ENCODE measurements around the gene S1PR4. TPM values are rescaled to one million over a fixed set of nuclear protein-coding genes. Genes with fewer than 3 reads are reported as not detected.

The S1PR4 gene
- total and polyA plus RNA-seq, 4 donors = 7.3 to 40.5 (median 16.8) TPM

DNA sequence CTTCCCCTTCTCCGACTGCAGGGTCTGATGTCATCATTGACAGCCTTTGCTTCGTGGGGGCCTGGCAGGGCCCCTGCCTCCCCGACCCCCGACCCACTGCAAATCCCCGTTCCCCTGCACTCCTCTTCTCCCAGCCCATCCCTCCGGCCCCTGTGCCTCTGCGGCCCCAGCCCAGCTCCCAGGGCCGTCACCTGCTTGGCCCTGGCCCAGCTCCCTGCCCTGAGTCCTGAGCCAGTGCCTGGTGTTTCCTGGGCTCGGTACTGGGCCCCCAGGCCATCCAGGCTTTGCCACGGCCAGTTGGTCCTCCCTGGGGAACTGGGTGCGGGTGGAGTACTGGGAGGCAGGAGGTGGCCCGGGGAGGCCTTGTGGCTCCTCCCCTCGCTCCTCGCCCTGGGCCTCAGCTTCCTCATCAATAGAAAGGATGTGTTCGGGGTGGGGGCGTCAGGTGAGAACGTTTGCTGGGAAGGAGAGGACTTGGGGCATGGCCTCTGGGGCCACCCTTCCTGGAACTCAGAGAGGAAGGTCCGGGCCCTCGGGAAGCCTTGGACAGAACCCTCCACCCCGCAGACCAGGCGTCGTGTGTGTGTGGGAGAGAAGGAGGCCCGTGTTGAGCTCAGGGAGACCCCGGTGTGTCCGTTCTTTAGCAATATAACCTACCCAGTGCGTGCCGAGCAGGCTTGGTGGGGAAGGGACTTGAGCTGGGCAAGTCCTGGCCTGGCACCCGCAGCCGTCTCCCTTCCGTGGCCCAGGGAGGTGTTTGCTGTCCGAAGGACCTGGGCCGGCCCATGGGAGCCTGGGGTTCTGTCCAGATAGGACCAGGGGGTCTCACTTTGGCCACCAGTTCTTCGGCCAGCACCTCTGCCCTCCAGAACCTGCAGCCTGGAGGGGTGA lies 30.0 kb downstream of the S1PR4 start:
- Histone ChIP-seq H3K4me3 (no peak overlapping the region), H3K27me3 (ENCODE audit: control insufficient read depth in 3 of 3, insufficient read depth in 3 of 3, low read length in 2 of 3) (no peaks in the 10 kb centered on the region), H3K36me3 (ENCODE audit: control insufficient read depth in 4 of 4, insufficient read depth in 4 of 4, low read length in 4 of 4) (peaks cover 0 to 50% (median 3%) of the 10 kb centered on the region in 4 donors), H3K27ac (ENCODE audit: low read depth in 1 of 2, low read length in 1 of 2) (no peak overlapping the region), H3K4me1 (ENCODE audit: control insufficient read depth in 5 of 5, insufficient read depth in 5 of 5, low read length in 5 of 5) (no peaks in the 10 kb centered on the region), H3K9me3 (ENCODE audit: control insufficient read depth in 4 of 4, insufficient read depth in 3 of 4, low read length in 3 of 4) (no peaks in the 10 kb centered on the region), H3K9ac (ENCODE audit: insufficient read depth in 1 of 2, low read length in 2 of 2) (no peak overlapping the region)
- TF ChIP-seq, protein P1, sequence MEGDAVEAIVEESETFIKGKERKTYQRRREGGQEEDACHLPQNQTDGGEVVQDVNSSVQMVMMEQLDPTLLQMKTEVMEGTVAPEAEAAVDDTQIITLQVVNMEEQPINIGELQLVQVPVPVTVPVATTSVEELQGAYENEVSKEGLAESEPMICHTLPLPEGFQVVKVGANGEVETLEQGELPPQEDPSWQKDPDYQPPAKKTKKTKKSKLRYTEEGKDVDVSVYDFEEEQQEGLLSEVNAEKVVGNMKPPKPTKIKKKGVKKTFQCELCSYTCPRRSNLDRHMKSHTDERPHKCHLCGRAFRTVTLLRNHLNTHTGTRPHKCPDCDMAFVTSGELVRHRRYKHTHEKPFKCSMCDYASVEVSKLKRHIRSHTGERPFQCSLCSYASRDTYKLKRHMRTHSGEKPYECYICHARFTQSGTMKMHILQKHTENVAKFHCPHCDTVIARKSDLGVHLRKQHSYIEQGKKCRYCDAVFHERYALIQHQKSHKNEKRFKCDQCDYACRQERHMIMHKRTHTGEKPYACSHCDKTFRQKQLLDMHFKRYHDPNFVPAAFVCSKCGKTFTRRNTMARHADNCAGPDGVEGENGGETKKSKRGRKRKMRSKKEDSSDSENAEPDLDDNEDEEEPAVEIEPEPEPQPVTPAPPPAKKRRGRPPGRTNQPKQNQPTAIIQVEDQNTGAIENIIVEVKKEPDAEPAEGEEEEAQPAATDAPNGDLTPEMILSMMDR (IDR thresholded peaks at IDR 0.05; ENCODE audit: control extremely low read depth, extremely low read depth) = no peak
- DNase-seq (no peak), ATAC-seq (ENCODE audit: insufficient read depth, low FRiP score) (no peak)
- 90 to 92% methylated on average over 33 of the region's 33 CpGs for WGBS, 2 donors

DNA sequence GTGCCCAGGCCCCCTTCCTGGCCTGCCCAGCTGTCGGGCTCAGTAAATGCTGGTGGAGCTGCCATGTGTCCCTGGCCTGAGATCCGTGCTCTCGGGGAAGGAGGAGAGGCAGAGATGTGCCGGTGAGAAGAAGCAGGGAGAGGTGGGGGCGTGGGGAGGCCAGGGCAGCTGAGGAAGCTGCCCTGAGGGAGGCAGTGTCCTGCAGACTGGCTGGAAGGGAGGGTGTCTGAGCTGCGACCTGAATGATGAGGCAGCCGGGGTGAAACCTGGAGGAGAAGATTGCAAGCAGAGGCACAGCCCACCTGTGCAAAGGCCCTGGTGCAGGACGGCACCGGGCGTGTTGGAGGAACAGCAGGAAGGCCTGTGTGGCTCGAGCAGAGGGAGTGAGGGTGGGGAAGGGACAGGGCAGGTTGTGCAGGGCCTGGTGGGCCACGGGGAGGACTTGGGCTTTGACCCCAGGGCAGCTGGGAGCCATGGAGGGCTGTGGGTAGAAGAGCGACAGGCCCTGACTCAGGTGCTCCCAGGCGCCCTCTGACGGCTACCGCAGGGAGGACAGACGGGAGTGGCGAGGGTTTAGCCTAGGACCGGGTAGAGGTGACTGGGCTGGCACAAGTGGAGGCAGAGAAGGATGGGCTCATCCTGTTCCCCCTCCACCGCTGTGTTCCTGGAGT lies 31.9 kb downstream of the S1PR4 start:
- TF ChIP-seq, protein P1 (IDR thresholded peaks at IDR 0.05; ENCODE audit: control extremely low read depth, extremely low read depth) = peak; percentile 22
- ATAC-seq (ENCODE audit: insufficient read depth, low FRiP score) (no peak), DNase-seq (peak; percentile 8 to 53 (median 21))
- H3K4me1 ChIP-seq (ENCODE audit: control insufficient read depth in 5 of 5, insufficient read depth in 5 of 5, low read length in 5 of 5) = peaks cover 0 to 1% (median 0%) of the 10 kb centered on the region in 5 donors
- peaks cover 0 to 33% (median 3%) of the 10 kb centered on the region in 4 donors for H3K36me3 ChIP-seq (ENCODE audit: control insufficient read depth in 4 of 4, insufficient read depth in 4 of 4, low read length in 4 of 4)
- H3K27me3 ChIP-seq (ENCODE audit: control insufficient read depth in 3 of 3, insufficient read depth in 3 of 3, low read length in 2 of 3) = no peaks in the 10 kb centered on the region
- H3K9ac ChIP-seq (ENCODE audit: insufficient read depth in 1 of 2, low read length in 2 of 2) = no peak overlapping the region
- 46 to 47% methylated on average over 20 of the region's 20 CpGs for WGBS, 2 donors
- H3K27ac ChIP-seq (ENCODE audit: low read depth in 1 of 2, low read length in 1 of 2) = no peak overlapping the region
- no peak overlapping the region for H3K4me3 ChIP-seq
- H3K9me3 ChIP-seq (ENCODE audit: control insufficient read depth in 4 of 4, insufficient read depth in 3 of 4, low read length in 3 of 4) = no peaks in the 10 kb centered on the region

DNA sequence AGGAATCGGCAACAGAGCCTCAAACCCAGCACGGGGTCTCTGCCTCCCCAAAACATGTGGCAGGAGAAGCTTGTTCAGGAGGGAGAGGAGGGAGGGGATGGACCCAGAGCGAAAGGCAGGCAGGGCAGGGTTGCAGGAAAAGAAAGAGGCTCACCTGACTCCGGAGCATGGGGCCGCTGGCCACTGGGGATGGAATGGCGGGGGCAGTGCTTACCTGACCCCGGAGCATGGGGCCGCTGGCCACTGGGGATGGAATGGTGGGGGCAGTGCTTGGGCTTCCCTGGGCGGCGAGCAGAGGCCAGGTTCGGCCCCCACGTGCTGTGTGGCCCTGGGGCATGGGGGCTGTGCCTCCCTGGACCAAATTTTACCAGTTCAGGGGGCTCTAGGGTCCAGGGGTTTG lies 32.6 kb downstream of the S1PR4 start:
- 59 to 68% methylated on average over 12 of the region's 12 CpGs for WGBS, 2 donors
- no peaks in the 10 kb centered on the region for H3K9me3 ChIP-seq (ENCODE audit: control insufficient read depth in 4 of 4, insufficient read depth in 3 of 4, low read length in 3 of 4)
- no peak overlapping the region for H3K9ac ChIP-seq (ENCODE audit: insufficient read depth in 1 of 2, low read length in 2 of 2)
- ATAC-seq (ENCODE audit: insufficient read depth, low FRiP score) (no peak), DNase-seq (no peak)
- H3K4me3 ChIP-seq = no peak overlapping the region
- TF ChIP-seq, protein P1 (IDR thresholded peaks at IDR 0.05; ENCODE audit: control extremely low read depth, extremely low read depth) = no peak
- no peak overlapping the region for H3K27ac ChIP-seq (ENCODE audit: low read depth in 1 of 2, low read length in 1 of 2)
- H3K27me3 ChIP-seq (ENCODE audit: control insufficient read depth in 3 of 3, insufficient read depth in 3 of 3, low read length in 2 of 3) = no peaks in the 10 kb centered on the region
- H3K4me1 ChIP-seq (ENCODE audit: control insufficient read depth in 5 of 5, insufficient read depth in 5 of 5, low read length in 5 of 5) = peaks cover 0 to 1% (median 0%) of the 10 kb centered on the region in 5 donors
- peaks cover 0 to 26% (median 2%) of the 10 kb centered on the region in 4 donors for H3K36me3 ChIP-seq (ENCODE audit: control insufficient read depth in 4 of 4, insufficient read depth in 4 of 4, low read length in 4 of 4)

All from lung (tissue), 12 donors.